ENCODE data around the gene BNC2. TPM values are rescaled to one million over a fixed set of nuclear protein-coding genes. Genes with fewer than 3 reads are reported as not detected.

BNC2 gene
- total RNA-seq, 1 donor = 53.9 TPM

GRCh38 chr9:16436545-16436944 lies 433.9 kb downstream of the BNC2 start:
- H4K20me1 ChIP-seq (ENCODE audit: insufficient read depth, low read length) = no peaks in the 10 kb centered on the region
- H3K4me1 ChIP-seq (ENCODE audit: insufficient read depth, low read length) = no peaks in the 10 kb centered on the region
- peaks cover 17% of the 10 kb centered on the region for H3K36me3 ChIP-seq (ENCODE audit: insufficient read depth, low read length)
- H3K4me3 ChIP-seq (ENCODE audit: insufficient read depth, low read length) = no peak overlapping the region
- no peak overlapping the region for H2AFZ ChIP-seq (ENCODE audit: low read length)
- H3K27me3 ChIP-seq (ENCODE audit: insufficient read depth, low read length) = no peaks in the 10 kb centered on the region
- H3K9me3 ChIP-seq (ENCODE audit: low read depth, low read length) = no peaks in the 10 kb centered on the region
- H3K79me2 ChIP-seq (ENCODE audit: insufficient read depth, low read length) = peaks cover 5% of the 10 kb centered on the region
- no peak for TF ChIP-seq CTCF (IDR thresholded peaks at IDR 0.05; ENCODE audit: extremely low read depth, low read depth, low read length)
- H3K4me2 ChIP-seq (ENCODE audit: insufficient read depth, low read length) = no peak overlapping the region
- no peak for DNase-seq (ENCODE audit: insufficient read length, low spot score, missing footprints)
- no peak overlapping the region for H3K27ac ChIP-seq (ENCODE audit: low read depth, low read length)

- peaks cover 2% of the 10 kb centered on the region for H3K79me2 ChIP-seq (ENCODE audit: insufficient read depth, low read length)
- no peaks in the 10 kb centered on the region for H3K4me1 ChIP-seq (ENCODE audit: insufficient read depth, low read length)
- H3K4me2 ChIP-seq (ENCODE audit: insufficient read depth, low read length) = no peak overlapping the region
- H3K27me3 ChIP-seq (ENCODE audit: insufficient read depth, low read length) = no peaks in the 10 kb centered on the region
- no peaks in the 10 kb centered on the region for H3K9me3 ChIP-seq (ENCODE audit: low read depth, low read length)
- no peak overlapping the region for H2AFZ ChIP-seq (ENCODE audit: low read length)
- H3K27ac ChIP-seq (ENCODE audit: low read depth, low read length) = no peak overlapping the region
- peaks cover 22% of the 10 kb centered on the region for H3K36me3 ChIP-seq (ENCODE audit: insufficient read depth, low read length)
- peak; percentile 32 for DNase-seq (ENCODE audit: insufficient read length, low spot score, missing footprints)
- no peak for TF ChIP-seq CTCF (IDR thresholded peaks at IDR 0.05; ENCODE audit: extremely low read depth, low read depth, low read length)
- H3K4me3 ChIP-seq (ENCODE audit: insufficient read depth, low read length) = no peak overlapping the region
- no peaks in the 10 kb centered on the region for H4K20me1 ChIP-seq (ENCODE audit: insufficient read depth, low read length)
Observed at GRCh38 chr9:16434526-16434925, 435.9 kb downstream of the BNC2 start.

GRCh38 chr9:16433494-16433893 lies 437.0 kb downstream of the BNC2 start:
- Histone ChIP-seq H3K4me2 (ENCODE audit: insufficient read depth, low read length) (no peak overlapping the region), H3K27ac (ENCODE audit: low read depth, low read length) (no peak overlapping the region), H4K20me1 (ENCODE audit: insufficient read depth, low read length) (no peaks in the 10 kb centered on the region), H3K9me3 (ENCODE audit: low read depth, low read length) (no peaks in the 10 kb centered on the region), H3K27me3 (ENCODE audit: insufficient read depth, low read length) (no peaks in the 10 kb centered on the region), H3K79me2 (ENCODE audit: insufficient read depth, low read length) (peaks cover 2% of the 10 kb centered on the region), H3K36me3 (ENCODE audit: insufficient read depth, low read length) (peaks cover 25% of the 10 kb centered on the region), H3K4me3 (ENCODE audit: insufficient read depth, low read length) (no peak overlapping the region), H3K4me1 (ENCODE audit: insufficient read depth, low read length) (no peaks in the 10 kb centered on the region), H2AFZ (ENCODE audit: low read length) (no peak overlapping the region)
- no peak for TF ChIP-seq CTCF (IDR thresholded peaks at IDR 0.05; ENCODE audit: extremely low read depth, low read depth, low read length)
- no peak for DNase-seq (ENCODE audit: insufficient read length, low spot score, missing footprints)

GRCh38 chr9:16431666-16432392 lies 438.6 kb downstream of the BNC2 start:
- no peak for TF ChIP-seq CTCF (IDR thresholded peaks at IDR 0.05; ENCODE audit: extremely low read depth, low read depth, low read length)
- no peak overlapping the region for H2AFZ ChIP-seq (ENCODE audit: low read length)
- no peaks in the 10 kb centered on the region for H3K9me3 ChIP-seq (ENCODE audit: low read depth, low read length)
- no peak overlapping the region for H3K27ac ChIP-seq (ENCODE audit: low read depth, low read length)
- no peak overlapping the region for H3K4me2 ChIP-seq (ENCODE audit: insufficient read depth, low read length)
- no peak for DNase-seq (ENCODE audit: insufficient read length, low spot score, missing footprints)
- no peaks in the 10 kb centered on the region for H3K27me3 ChIP-seq (ENCODE audit: insufficient read depth, low read length)
- H3K36me3 ChIP-seq (ENCODE audit: insufficient read depth, low read length) = peaks cover 25% of the 10 kb centered on the region
- no peak overlapping the region for H3K4me3 ChIP-seq (ENCODE audit: insufficient read depth, low read length)
- peaks cover 2% of the 10 kb centered on the region for H3K79me2 ChIP-seq (ENCODE audit: insufficient read depth, low read length)
- no peaks in the 10 kb centered on the region for H4K20me1 ChIP-seq (ENCODE audit: insufficient read depth, low read length)
- no peaks in the 10 kb centered on the region for H3K4me1 ChIP-seq (ENCODE audit: insufficient read depth, low read length)
